MM.1S (cell line): ENCODE data around the gene MACROD1.

ENCODE experiments used
- DNase-seq: peaks from one replicate; pipeline ENCODE4 v3.0.0-alpha.2; 2015
- H2AFZ ChIP-seq: fragments of 300-600 bp; sonication (generic); 2 replicates; pipeline ENCODE4 v1.6.0; 2016; ENCODE audit warnings: antibody characterized with exemption, low read length
- H3F3A ChIP-seq: fragments of 300-600 bp; sonication (generic); 2 replicates; pipeline ENCODE4 v1.6.1; 2016; ENCODE audit warnings: mild to moderate bottlenecking, antibody characterized with exemption, low read length, moderate library complexity, mixed read lengths; ENCODE audit not compliant: insufficient read depth
- H3K27ac ChIP-seq: fragments of 300-600 bp; sonication (generic); 2 replicates; pipeline ENCODE4 v1.5.1; 2016; ENCODE audit warnings: mild to moderate bottlenecking, low read length
- H3K27me3 ChIP-seq: fragments of 300-600 bp; sonication (generic); replicated peaks from 2 replicates; pipeline ENCODE4 v1.6.0; 2016; ENCODE audit warnings: low read length; ENCODE audit not compliant: insufficient read depth
- H3K36me3 ChIP-seq: fragments of 300-600 bp; sonication (generic); replicated peaks from 2 replicates; pipeline ENCODE4 v1.6.1; 2016; ENCODE audit warnings: mild to moderate bottlenecking, low read length, mixed read lengths; ENCODE audit not compliant: insufficient read depth
- H3K4me1 ChIP-seq: fragments of 300-600 bp; sonication (generic); 2 replicates; pipeline ENCODE4 v1.6.1; 2016; ENCODE audit warnings: low read length, mixed read lengths
- H3K4me2 ChIP-seq: fragments of 300-600 bp; sonication (generic); 2 replicates; pipeline ENCODE4 v1.6.0; 2016; ENCODE audit warnings: low read depth, low read length
- H3K4me3 ChIP-seq: fragments of 300-600 bp; sonication (generic); 2 replicates; pipeline ENCODE4 v1.5.1; 2016; ENCODE audit warnings: low read length, mixed read lengths
- H3K79me2 ChIP-seq: fragments of 300-600 bp; sonication (generic); 2 replicates; pipeline ENCODE4 v1.6.1; 2016; ENCODE audit warnings: mixed run types, low read length, mixed read lengths
- H3K9ac ChIP-seq: fragments of 300-600 bp; sonication (generic); 2 replicates; pipeline ENCODE4 v1.6.1; 2016; ENCODE audit warnings: low read length, mixed read lengths
- H3K9me2 ChIP-seq: fragments of 300-600 bp; sonication (generic); replicated peaks from 2 replicates; pipeline ENCODE4 v1.6.1; 2016; ENCODE audit warnings: mild to moderate bottlenecking, low read length, mixed read lengths; ENCODE audit not compliant: insufficient read depth
- H3K9me3 ChIP-seq: fragments of 300-600 bp; sonication (generic); replicated peaks from 2 replicates; pipeline ENCODE4 v1.6.1; 2016; ENCODE audit warnings: mild to moderate bottlenecking, low read length, mixed read lengths; ENCODE audit not compliant: insufficient read depth
- H4K20me1 ChIP-seq: fragments of 300-600 bp; sonication (generic); 2 replicates; pipeline ENCODE4 v1.6.1; 2016; ENCODE audit warnings: mild to moderate bottlenecking, low read length, moderate library complexity, mixed read lengths; ENCODE audit not compliant: insufficient read depth
- CTCF ChIP-seq: fragments of 300-600 bp; sonication (generic); IDR thresholded peaks from 2 replicates; pipeline ENCODE4 v1.5.1; 2016; ENCODE audit warnings: antibody characterized with exemption, low read length, mixed read lengths
- EZH2 ChIP-seq: fragments of 300-600 bp; sonication (generic); optimal IDR thresholded peaks from 2 replicates; pipeline ENCODE3; 2017; ENCODE audit warnings: low read depth, mild to moderate bottlenecking, antibody characterized with exemption, low read length, mixed read lengths
- EZH2phosphoT487 ChIP-seq: fragments of 300-600 bp; sonication (generic); IDR thresholded peaks from 2 replicates; pipeline ENCODE4 v1.6.1; 2018; ENCODE audit warnings: antibody characterized with exemption, low read length

Gene MACROD1

GRCh38 chr11:64000026-64000739 is 165.7 kb downstream of the MACROD1 start:
- Histone ChIP-seq H3K9me3 (no peaks in the 10 kb centered on the region), H3K27ac (no peak overlapping the region), H3F3A (no peaks in the 10 kb centered on the region), H3K9ac (peak overlapping the region; percentile 3; the same call in 1 of the 2 replicates), H3K36me3 (no peaks in the 10 kb centered on the region; the same call in 1 of the 2 replicates), H3K4me1 (no peaks in the 10 kb centered on the region), H3K27me3 (no peaks in the 10 kb centered on the region), H3K9me2 (no peaks in the 10 kb centered on the region), H3K4me3 (peak overlapping the region; percentile 43), H3K4me2 (peak overlapping the region; percentile 64), H3K79me2 (no peaks in the 10 kb centered on the region), H4K20me1 (no peaks in the 10 kb centered on the region), H2AFZ (no peak overlapping the region)
- peak; percentile 47 for DNase-seq
- TF ChIP-seq EZH2 (no peak), EZH2phosphoT487 (no peak), CTCF (peak; percentile 57)

GRCh38 chr11:63999349-64000025 is 166.4 kb downstream of the MACROD1 start:
- Histone ChIP-seq H3K4me3 (no peak overlapping the region), H2AFZ (no peak overlapping the region), H3K27me3 (no peaks in the 10 kb centered on the region), H3K4me1 (no peaks in the 10 kb centered on the region), H3K36me3 (no peaks in the 10 kb centered on the region; the same call in 1 of the 2 replicates), H3K27ac (no peak overlapping the region), H3K9me3 (no peaks in the 10 kb centered on the region), H4K20me1 (no peaks in the 10 kb centered on the region), H3K79me2 (no peaks in the 10 kb centered on the region), H3K9me2 (no peaks in the 10 kb centered on the region), H3K9ac (no peak overlapping the region), H3F3A (no peaks in the 10 kb centered on the region), H3K4me2 (peak overlapping the region; percentile 64; the same call in 1 of the 2 replicates)
- TF ChIP-seq EZH2phosphoT487 (no peak), CTCF (no peak), EZH2 (no peak)
- DNase-seq: no peak

GRCh38 chr11:63998558-63999348 is 167.2 kb downstream of the MACROD1 start:
- Histone ChIP-seq H4K20me1 (no peaks in the 10 kb centered on the region), H3K9me3 (no peaks in the 10 kb centered on the region), H3K9me2 (no peaks in the 10 kb centered on the region), H2AFZ (no peak overlapping the region), H3F3A (no peaks in the 10 kb centered on the region), H3K4me2 (no peak overlapping the region), H3K4me1 (no peaks in the 10 kb centered on the region), H3K36me3 (no peaks in the 10 kb centered on the region; the same call in 1 of the 2 replicates), H3K27me3 (no peaks in the 10 kb centered on the region), H3K4me3 (no peak overlapping the region), H3K27ac (no peak overlapping the region), H3K79me2 (0 out of 2 replicates have a peak, but pooled peaks cover 3% of the 10 kb centered on the region), H3K9ac (no peak overlapping the region)
- TF ChIP-seq CTCF (no peak), EZH2phosphoT487 (no peak), EZH2 (no peak)
- DNase-seq: no peak
